Adipose tissue (tissue), 3 donors: ENCODE results near the gene MAPK4. TPM values are rescaled to one million over a fixed set of nuclear protein-coding genes. Genes with fewer than 3 reads are reported as not detected.

Source experiments
- H3K27ac ChIP-seq: one replicate; pipeline ENCODE4 v1.5.1; 2013; ENCODE audit warnings: low read depth, low read length
- WGBS, 3 donors: extraction: QIAGEN DNeasy Blood & Tissue Kit; methylation state at CpG; one replicate each; pipeline ENCODE4 v1.1.7; 2013; 5-methylcytosine and 5-hydroxymethylcytosine counted together
- polyA plus RNA-seq, 3 donors: library from polyadenylated mRNA; stranded (reverse); fragments of 200-250 nt; gene quantifications; one replicate each; pipeline ENCODE4 v1.2.3, GENCODE V29; 2013
- donor health status: healthy with polysubstance abuse.
- donor health status: Bipolar disorder and iron deficiency.
- donor health status: healthy.

MAPK4 gene
- polyA plus RNA-seq, 3 donors: 0.11 to 0.36 (median 0.15) TPM

DNA sequence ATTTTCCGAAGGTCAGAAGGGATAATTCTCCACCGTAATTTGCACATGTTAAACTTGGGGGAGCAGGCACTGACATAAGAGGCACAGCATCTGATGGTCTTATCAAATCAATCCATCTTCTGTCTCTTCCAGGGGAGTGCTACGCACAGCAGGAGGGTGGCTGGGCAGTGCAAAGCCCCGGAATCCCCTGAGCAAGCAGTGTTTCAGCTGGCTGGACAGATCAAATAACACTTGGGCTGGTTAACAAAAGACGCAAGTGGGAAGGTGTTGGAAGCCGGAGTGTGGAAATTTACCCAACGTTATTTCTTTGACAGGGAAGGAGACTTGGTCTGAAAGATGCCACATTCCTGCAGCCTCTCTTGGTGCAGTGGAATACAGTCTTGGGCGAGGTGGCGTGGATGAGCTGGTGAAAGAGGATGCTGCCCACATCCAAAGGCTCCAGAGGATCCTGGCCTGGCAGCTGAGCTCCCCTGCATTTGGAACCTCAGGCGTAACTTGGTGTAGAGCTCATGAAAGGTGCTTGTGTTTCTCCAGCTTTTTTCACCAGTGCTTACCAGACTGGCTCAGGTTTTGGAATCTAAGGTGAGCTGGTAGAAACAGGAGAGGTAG is 103.0 kb downstream of the MAPK4 start:
- WGBS, 3 donors: 54 to 59% (median 58%) methylated on average over 10 of the region's 10 CpGs
- H3K27ac ChIP-seq: no peak overlapping the region

GRCh38 chr18:50663626-50664441 is 103.9 kb downstream of the MAPK4 start:
- no peak overlapping the region for H3K27ac ChIP-seq
- WGBS, 3 donors: 91 to 96% (median 95%) methylated on average over 40 of the region's 40 CpGs

GRCh38 chr18:50665015-50665414 is 105.1 kb downstream of the MAPK4 start:
- no peak overlapping the region for H3K27ac ChIP-seq
- 49 to 76% (median 73%) methylated on average over 6 of the region's 6 CpGs for whole genome bisulfite sequencing, 3 donors

DNA sequence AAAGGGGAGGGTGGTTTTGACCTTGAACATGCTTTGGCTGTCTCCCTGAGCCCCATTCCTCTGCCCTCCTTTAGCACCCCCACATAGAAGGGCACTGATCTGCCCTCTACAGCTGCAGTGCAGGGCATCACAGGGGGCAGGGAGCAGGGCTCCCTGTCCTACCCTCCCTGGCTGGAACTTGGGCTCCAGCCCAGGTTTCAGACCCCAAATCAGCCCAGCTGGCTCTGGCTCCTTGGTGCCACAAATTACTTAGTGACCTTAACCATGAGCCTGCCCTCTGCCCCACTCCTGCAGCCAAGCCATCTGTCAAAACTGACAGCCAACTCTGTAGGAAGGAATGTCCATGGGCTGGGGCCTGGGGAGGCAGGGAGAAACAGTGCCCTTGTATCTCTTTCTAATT is 105.6 kb downstream of the MAPK4 start:
- no peak overlapping the region for H3K27ac ChIP-seq

GRCh38 chr18:50666536-50666935 is 106.6 kb downstream of the MAPK4 start:
- WGBS, 3 donors: 67 to 84% (median 73%) methylated on average over 4 of the region's 4 CpGs
- no peak overlapping the region for H3K27ac ChIP-seq

DNA sequence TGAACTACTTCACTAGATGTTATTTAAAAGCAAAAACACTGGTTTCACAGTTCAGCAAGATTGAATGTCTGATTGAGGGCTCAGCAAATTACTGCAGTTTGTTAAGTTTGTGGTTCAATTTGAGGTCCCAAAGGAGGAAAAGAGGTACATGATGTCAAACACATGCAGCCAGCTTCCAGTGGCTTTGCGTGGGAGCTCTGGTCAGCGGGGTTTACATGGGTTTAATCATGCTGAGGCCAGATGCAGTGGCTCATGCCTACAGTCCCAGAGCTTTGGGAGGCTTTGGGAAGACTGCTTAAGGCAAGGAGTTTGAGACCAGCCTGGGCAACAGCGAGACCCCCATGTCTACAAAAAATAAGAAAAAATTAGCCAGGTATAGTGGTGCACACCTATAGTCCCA is 111.5 kb downstream of the MAPK4 start:
- H3K27ac ChIP-seq: no peak overlapping the region
- 65 to 89% (median 83%) methylated on average over 3 of the region's 3 CpGs for WGBS, 3 donors

- H3K27ac ChIP-seq: no peak overlapping the region
- WGBS, 3 donors: 71 to 81% (median 73%) methylated on average over 10 of the region's 10 CpGs
Observed at GRCh38 chr18:50674307-50674980, 114.6 kb downstream of the MAPK4 start.

DNA sequence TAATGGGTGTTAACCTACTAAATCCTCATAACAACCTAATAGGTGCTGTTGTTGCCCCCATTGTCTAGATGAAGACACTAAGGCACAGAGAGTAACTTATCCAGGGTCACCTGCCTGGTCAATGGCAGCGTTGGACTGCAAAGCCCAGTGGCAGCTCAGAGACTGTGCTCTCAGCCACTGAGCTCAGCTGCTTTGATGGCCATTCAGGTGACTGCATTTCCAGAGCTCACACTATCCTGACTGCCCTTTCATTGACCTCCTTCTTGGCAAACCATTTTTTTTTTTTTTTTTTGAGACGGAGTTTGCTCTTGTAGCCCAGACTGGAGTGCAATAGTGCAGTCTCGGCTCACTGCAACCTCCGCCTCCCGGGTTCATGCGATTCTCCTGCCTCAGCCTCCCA is 115.2 kb downstream of the MAPK4 start:
- WGBS, 3 donors: 88 to 92% (median 90%) methylated on average over 6 of the region's 6 CpGs
- no peak overlapping the region for H3K27ac ChIP-seq

DNA sequence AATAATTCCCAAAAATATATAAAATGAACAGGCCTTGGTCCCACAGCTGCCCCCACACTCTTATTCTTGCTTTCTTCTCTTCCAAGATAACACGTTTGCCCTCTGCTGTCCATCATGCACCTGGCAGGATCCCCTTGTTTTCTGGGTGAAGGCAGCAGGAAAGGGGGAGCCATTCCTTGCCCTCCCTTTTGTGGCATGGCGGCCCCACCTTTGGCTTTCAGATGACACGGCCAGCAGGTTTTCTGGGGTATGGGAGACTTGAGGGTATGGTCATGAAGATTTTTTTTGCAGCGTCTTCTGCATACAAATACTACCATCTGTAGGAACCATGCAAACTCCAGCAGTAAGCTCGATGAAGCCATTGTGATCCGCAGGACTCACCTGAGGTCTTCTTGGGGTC is 118.8 kb downstream of the MAPK4 start:
- WGBS, 3 donors: 91 to 94% (median 94%) methylated on average over 6 of the region's 6 CpGs
- H3K27ac ChIP-seq: no peak overlapping the region

GRCh38 chr18:50679056-50679455 is 119.2 kb downstream of the MAPK4 start:
- 91 to 92% (median 91%) methylated on average over 5 of the region's 5 CpGs for WGBS, 3 donors
- no peak overlapping the region for H3K27ac ChIP-seq

- 88 to 91% (median 91%) methylated on average over 10 of the region's 10 CpGs for WGBS, 3 donors
- H3K27ac ChIP-seq: no peak overlapping the region
Observed at GRCh38 chr18:50679656-50680055, 119.8 kb downstream of the MAPK4 start.

DNA sequence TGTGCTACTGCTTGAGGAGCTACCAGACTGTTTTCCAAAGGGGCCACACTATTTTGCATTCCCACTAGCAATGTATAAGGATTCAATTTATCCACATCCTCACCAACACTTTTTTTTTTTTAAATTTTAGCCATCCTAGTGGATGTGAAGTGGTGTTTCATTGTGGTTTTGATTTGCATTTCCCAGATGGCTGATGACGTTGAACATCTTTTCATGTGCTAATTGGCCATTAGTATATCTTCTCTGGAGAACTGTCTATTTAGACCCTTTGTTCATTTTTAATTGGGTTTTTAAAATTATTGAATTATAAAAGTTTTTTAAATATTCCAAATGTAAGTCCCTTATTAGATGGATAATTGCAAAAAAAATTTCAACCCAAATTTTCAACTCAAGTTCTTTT is 121.1 kb downstream of the MAPK4 start:
- no peak overlapping the region for H3K27ac ChIP-seq
- 76 to 91% (median 86%) methylated on average over 1 of the region's 1 CpG for WGBS, 3 donors

DNA sequence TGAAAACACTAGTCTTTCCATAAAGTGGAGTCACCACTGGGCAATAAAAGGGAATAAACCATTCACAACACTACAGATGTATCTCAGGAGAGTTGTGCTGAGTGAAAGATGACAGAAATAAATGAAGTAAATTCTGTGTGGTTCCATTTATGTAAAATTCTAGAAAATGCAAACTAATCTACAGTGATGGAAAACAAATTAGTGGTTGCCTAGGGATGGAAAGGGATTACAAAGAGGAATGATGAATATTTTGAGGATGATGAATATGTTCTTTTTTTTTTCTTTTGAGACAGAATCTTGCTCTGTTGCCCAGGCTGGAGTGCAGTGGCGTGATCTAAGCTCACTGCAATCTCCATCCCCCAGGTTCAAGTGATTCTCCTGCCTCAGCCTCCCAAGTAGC is 123.0 kb downstream of the MAPK4 start:
- 76 to 88% (median 81%) methylated on average over 1 of the region's 1 CpG for WGBS, 3 donors
- no peak overlapping the region for H3K27ac ChIP-seq

- WGBS, 3 donors: 75 to 81% (median 80%) methylated on average over 8 of the region's 8 CpGs
Observed at GRCh38 chr18:50686409-50686808, 126.5 kb downstream of the MAPK4 start.

GRCh38 chr18:50687491-50687890 is 127.6 kb downstream of the MAPK4 start:
- H3K27ac ChIP-seq: no peak overlapping the region
- 74 to 82% (median 81%) methylated on average over 11 of the region's 11 CpGs for WGBS, 3 donors

More at GRCh38 chr18:50686409-50686808, 126.5 kb downstream of the MAPK4 start:
- no peak overlapping the region for H3K27ac ChIP-seq

- no peak overlapping the region for H3K27ac ChIP-seq
- 94 to 96% (median 95%) methylated on average over 6 of the region's 6 CpGs for WGBS, 3 donors
Observed at GRCh38 chr18:50689578-50689977, 129.7 kb downstream of the MAPK4 start.

- H3K27ac ChIP-seq: no peak overlapping the region
- 61 to 81% (median 69%) methylated on average over 4 of the region's 4 CpGs for WGBS, 3 donors
Observed at GRCh38 chr18:50694147-50694546, 134.3 kb downstream of the MAPK4 start.

DNA sequence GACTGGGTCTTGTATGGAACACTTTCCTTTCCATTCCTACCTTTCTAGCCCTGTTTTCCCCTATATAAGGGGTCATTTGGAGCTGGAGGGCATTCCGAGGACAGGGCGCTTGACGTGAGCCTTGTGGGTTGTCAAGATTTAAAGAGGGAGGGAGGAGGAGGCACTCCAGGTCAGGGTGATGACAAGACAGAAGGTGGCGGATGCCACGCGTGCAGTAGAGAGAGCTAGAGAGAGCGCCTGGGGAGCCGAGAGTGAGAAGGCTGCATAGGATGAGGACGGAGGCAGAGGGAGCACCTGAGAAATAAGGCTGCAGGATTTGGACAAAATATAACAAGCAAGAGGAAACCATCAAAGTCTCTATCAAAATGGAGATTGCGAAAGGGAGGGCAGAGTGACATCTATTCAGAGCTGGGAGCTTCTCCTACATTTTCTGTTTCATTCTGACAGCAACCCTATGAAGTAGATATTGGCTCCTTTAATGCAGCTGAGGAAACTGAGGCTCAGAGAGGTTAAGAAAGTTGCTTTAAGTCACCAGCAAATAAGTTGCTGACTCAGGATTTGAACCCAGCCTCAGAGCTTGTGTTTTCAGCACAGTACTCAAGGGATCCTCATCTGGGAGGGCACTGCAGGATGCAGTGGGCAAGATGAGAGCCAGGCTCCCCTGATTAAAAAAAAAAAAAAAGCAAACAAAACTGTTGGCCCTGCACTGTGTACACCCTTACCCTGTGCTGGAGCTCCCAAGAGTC is 135.7 kb downstream of the MAPK4 start:
- 79 to 88% (median 83%) methylated on average over 10 of the region's 10 CpGs for WGBS, 3 donors
- H3K27ac ChIP-seq: no peak overlapping the region

DNA sequence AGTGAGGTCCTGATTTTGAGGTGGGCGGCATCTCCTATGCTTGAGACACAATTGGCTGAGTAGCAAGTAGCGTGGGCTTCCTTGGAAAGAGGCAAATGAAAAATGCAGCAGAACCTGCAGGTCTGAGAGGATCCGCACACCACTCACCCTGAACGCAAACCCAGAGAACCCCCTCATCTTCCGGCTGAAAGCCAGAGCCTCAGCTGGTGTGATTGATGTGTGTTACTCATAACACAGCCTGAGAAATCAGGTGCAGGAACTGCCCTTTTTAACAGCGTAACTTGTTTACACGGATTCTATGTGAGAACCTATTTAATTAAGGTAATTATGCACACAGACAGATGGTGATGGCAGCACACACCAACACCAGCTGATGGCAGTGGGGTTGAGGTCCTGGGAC is 136.5 kb downstream of the MAPK4 start:
- WGBS, 3 donors: 58 to 72% (median 69%) methylated on average over 7 of the region's 7 CpGs
- no peak overlapping the region for H3K27ac ChIP-seq
